Measurements from ENCODE around the gene SLC9A6.

DNA sequence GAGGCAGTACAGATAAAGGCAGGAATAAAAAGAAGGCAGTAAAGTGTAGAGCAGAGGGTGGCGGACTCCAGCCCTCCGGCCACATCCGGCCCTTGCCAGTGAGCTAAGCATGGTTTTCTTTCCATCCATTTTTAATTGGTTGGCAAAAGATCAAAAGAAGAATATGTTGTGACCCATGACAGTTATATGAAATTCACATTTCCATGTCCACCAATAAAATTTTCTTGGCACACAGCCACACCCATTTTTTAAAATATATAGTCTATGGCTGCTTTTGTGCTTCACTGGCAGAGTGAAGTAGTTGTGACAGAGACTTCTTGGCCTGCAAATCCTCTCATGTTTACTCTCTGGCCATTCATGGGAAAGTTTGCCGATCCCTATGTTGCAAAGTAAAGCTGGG lies 29.8 kb downstream of the SLC9A6 start:
- TF ChIP-seq, protein P1, sequence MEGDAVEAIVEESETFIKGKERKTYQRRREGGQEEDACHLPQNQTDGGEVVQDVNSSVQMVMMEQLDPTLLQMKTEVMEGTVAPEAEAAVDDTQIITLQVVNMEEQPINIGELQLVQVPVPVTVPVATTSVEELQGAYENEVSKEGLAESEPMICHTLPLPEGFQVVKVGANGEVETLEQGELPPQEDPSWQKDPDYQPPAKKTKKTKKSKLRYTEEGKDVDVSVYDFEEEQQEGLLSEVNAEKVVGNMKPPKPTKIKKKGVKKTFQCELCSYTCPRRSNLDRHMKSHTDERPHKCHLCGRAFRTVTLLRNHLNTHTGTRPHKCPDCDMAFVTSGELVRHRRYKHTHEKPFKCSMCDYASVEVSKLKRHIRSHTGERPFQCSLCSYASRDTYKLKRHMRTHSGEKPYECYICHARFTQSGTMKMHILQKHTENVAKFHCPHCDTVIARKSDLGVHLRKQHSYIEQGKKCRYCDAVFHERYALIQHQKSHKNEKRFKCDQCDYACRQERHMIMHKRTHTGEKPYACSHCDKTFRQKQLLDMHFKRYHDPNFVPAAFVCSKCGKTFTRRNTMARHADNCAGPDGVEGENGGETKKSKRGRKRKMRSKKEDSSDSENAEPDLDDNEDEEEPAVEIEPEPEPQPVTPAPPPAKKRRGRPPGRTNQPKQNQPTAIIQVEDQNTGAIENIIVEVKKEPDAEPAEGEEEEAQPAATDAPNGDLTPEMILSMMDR (IDR thresholded peaks at IDR 0.05): no peak
- no peak for TF ChIP-seq POLR2A (IDR thresholded peaks at IDR 0.05)
- TF ChIP-seq POLR2AphosphoS5 (IDR thresholded peaks at IDR 0.05): no peak
- TF ChIP-seq EP300 (IDR thresholded peaks at IDR 0.05; ENCODE audit: low read depth): no peak

All from transverse colon (tissue), 4 donors.